Measurements from ENCODE around the gene TMEM30B.

Gene TMEM30B

DNA sequence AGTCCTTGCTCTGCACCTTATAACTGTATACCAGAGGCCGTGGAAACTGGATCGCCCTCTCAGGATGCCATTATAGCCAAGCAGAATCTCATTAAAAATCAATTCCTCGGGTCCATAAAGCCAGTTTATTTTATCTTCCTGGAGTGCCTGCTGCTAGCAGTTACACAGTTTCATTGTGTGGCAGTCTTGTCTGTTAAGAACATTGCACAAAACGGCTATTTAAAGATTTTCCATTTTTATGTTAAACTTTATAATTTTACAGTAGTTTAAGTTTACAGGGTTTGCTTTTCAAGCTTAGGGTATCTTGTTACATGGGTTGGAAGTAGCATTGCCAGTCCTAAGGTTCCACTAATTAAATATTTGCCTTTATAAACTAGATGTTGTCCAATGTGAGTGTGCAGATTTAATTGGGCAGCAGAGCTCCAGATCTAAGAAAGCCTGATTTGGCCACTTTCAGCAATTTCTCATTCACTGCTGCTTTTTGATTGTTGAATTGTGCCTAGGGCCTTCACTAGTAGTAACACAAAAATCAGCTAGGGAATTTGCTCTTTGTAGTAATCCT lies 17.0 kb downstream of the TMEM30B start:
- in situ Hi-C loops (cut with HindIII; ENCODE audit: low sequenced_read_pairs), result loop anchor here (10.0 kb wide), 1 partner anchor 629 kb away; no protein-coding TSS in a partner anchor

DNA sequence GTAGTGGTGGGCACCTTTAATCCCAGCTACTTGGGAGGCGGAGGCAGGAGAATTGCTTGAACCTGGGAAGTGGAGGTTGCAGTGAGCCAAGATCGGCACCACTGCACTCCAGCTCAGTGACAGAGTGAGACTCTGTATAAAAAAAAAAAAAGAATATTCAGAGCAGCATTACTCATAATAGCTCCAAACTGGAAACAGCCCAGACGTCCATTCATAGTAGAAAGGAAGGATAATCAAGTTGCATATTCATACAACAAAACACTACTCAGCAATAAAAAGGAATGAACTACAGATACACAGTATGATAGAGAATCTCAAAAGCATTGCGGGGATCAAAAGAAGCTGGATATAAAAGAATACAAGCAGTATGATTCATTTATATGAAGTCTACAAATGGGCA lies 19.1 kb downstream of the TMEM30B start:
- TF ChIP-seq, protein P1, sequence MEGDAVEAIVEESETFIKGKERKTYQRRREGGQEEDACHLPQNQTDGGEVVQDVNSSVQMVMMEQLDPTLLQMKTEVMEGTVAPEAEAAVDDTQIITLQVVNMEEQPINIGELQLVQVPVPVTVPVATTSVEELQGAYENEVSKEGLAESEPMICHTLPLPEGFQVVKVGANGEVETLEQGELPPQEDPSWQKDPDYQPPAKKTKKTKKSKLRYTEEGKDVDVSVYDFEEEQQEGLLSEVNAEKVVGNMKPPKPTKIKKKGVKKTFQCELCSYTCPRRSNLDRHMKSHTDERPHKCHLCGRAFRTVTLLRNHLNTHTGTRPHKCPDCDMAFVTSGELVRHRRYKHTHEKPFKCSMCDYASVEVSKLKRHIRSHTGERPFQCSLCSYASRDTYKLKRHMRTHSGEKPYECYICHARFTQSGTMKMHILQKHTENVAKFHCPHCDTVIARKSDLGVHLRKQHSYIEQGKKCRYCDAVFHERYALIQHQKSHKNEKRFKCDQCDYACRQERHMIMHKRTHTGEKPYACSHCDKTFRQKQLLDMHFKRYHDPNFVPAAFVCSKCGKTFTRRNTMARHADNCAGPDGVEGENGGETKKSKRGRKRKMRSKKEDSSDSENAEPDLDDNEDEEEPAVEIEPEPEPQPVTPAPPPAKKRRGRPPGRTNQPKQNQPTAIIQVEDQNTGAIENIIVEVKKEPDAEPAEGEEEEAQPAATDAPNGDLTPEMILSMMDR (IDR thresholded peaks at IDR 0.05; ENCODE audit: low read depth, low read length, missing control alignments), result no peak
- DNase-seq (ENCODE audit: low read depth), result no peak
- H3K4me3 ChIP-seq (ENCODE audit: low read depth, low read length), result no peak overlapping the region
- in situ Hi-C loops (cut with HindIII; ENCODE audit: low sequenced_read_pairs), result loop anchor here (10.0 kb wide), 1 partner anchor 627 kb away; no protein-coding TSS in a partner anchor

More for the DNA sequence above, 17.0 kb downstream of the TMEM30B start:
- DNase-seq (ENCODE audit: low read depth), result no peak
- H3K4me3 ChIP-seq (ENCODE audit: low read depth, low read length), result no peak overlapping the region
- TF ChIP-seq, protein P1 (IDR thresholded peaks at IDR 0.05; ENCODE audit: low read depth, low read length, missing control alignments), result no peak

DNA sequence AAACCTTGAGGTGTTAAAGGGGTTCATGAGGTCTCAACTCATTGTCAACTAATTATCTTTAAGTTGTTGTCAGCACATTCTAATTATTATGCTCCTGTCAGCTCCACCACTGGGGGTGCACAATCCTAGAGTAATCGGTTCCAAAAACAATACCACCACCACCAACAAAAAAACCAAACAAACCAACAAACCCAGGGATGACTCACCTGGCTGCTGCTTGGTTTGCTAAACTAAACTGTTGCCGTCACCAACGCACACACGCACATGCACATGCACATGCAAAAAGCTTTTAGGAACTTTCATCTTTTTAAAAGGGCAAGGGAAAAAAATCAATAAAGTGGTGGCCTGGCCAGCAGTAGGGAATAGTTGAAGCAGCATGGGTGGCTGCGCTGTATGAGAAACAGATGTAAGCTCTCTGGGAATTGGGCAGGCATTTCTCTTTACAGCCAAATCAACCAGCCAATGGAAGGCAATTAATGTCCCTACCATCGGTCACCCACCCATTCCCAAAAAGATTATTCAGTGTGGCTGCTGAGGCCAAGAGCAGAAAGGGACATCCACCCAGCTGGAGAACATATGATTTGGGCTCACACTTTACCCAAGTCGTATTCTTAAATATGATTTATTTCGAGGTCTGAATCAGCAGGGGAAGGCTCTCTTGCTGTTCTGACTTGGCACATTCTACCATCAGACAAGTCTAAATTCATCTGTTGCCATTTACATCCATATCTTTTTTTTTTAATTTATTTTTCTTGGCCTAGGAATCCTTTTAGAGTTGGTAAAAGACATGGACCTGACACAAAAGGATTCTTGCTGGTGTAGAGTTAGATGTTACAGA lies 20.0 kb downstream of the TMEM30B start:
- DNase-seq (ENCODE audit: low read depth), result peak; percentile 83
- TF ChIP-seq, protein P1 (IDR thresholded peaks at IDR 0.05; ENCODE audit: low read depth, low read length, missing control alignments), result peak; percentile 33
- in situ Hi-C loops (cut with HindIII; ENCODE audit: low sequenced_read_pairs), result loop anchor here (10.0 kb wide), 1 partner anchor 626 kb away; no protein-coding TSS in a partner anchor
- no peak overlapping the region for H3K4me3 ChIP-seq (ENCODE audit: low read depth, low read length)

DNA sequence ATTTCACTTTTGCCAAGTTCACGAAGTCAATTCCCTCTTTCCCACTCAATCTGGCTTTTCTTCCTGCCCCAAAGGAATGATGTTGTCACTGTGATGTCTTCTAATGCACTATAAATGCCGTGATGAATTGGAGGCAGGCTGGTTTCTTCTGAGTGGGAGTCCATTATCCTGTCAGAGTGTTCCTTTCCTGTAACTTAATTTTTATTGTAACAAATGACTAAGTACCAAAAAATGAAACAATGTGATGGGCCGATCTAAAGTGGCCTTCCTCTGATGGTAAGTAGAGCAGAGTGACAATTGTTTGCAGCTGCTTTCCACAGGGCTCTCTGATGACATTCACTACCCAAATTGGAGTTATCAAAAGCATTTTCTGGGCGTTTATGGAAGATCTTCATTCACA lies 22.2 kb downstream of the TMEM30B start:
- in situ Hi-C loops (cut with HindIII; ENCODE audit: low sequenced_read_pairs), result no loop called here
- TF ChIP-seq, protein P1 (IDR thresholded peaks at IDR 0.05; ENCODE audit: low read depth, low read length, missing control alignments), result no peak
- DNase-seq (ENCODE audit: low read depth), result no peak
- H3K4me3 ChIP-seq (ENCODE audit: low read depth, low read length), result no peak overlapping the region

DNA sequence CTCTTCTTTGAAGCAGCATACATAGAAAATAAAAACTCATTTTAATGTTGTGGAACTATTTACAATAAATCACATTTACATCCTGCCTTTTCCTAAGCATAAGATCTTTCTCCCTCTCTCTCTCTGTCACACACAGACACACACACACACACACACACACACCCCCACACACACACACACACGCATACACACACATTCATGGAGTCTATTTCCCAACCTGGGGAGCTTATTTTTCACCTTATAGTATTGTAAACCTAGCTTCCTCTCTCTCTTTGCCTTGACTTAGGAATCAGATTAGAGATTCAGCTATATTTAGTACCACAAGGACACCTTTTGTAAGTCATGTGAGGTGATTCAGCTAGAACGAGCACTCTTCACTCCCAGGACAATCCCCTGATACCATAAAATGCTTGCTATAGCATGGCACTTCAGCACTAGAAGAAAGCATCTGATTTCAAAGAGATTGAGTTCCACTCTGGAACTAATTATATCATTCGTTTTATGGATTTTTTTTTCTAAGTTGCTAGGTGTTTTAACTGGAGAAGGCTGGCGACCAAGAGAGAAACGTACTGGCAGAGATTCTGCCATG lies 23.6 kb downstream of the TMEM30B start:
- TF ChIP-seq, protein P1 (IDR thresholded peaks at IDR 0.05; ENCODE audit: low read depth, low read length, missing control alignments), result no peak
- no peak overlapping the region for H3K4me3 ChIP-seq (ENCODE audit: low read depth, low read length)
- DNase-seq (ENCODE audit: low read depth), result no peak
- in situ Hi-C loops (cut with HindIII; ENCODE audit: low sequenced_read_pairs), result no loop called here

DNA sequence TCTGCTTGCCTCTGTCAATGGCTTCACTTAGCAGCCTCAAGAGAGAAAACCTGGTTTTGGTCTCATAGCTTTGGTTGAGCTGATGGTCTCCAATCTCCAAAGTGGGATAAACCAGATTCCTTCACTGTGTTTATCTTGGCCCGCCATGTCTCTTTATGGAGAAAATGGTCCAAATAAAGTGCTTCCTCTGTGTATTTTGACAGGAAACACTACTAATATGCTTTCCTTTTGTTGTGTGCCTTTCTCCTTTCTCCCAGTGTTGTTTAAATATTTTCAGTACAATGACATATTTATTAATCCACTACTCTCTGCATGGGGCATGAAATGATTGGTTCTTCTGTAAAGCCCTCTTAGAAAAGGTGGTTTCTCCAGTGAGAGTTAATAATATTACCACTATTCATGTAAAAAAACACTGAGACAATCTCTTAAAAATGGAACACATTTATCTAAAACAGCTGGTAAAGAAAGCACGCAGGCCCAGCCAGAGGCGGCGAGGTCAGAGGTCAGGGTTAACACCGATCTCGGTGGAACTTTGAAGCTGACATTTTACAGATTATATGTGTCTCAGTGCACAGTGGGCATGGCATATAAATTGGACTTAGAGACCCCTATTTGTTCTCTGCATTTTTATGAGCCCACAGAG lies 24.2 kb downstream of the TMEM30B start:
- no peak overlapping the region for H3K4me3 ChIP-seq (ENCODE audit: low read depth, low read length)
- TF ChIP-seq, protein P1 (IDR thresholded peaks at IDR 0.05; ENCODE audit: low read depth, low read length, missing control alignments), result no peak
- no peak for DNase-seq (ENCODE audit: low read depth)
- in situ Hi-C loops (cut with HindIII; ENCODE audit: low sequenced_read_pairs), result no loop called here
